ENCODE results near the gene GLTP.

GLTP gene

DNA sequence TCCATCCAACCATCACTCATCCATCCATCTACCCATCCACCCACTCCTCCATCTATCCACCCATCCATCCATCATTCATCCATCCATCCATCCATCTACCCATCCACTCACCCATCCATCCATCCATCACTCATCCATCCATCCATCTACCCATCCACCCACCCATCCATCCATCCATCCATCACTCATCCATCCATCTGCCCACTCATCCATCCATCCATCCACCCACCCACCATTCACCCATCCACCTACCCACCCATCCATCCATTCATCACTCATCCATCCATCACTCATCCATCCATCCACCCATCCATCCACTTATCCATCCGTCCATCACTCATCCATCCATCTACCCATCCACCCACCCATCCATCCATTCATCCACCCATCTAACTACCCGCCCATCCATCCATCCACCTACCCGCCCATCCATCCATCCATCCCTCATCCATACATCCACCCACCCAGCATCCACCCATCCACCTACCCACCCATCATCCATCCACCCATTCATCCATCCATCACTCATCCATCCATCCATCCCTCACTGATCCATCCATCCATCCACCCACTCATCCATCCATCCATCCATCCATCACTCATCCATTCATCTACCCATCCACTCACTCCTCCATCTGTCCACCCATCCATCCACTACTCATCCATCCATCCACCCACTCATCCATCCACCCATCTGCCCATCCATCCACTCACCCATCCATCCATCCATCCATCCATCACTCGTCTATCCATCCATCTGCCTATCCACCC, 71.3 kb downstream of the GLTP start:
- no peaks in the 10 kb centered on the region for H3K9me3 ChIP-seq (ENCODE audit: control insufficient read depth, insufficient read depth, low read length)
- no peaks in the 10 kb centered on the region for H3K36me3 ChIP-seq (ENCODE audit: control insufficient read depth, low read length)
- H3K27me3 ChIP-seq (ENCODE audit: control insufficient read depth, low read length), result 0 out of 2 replicates have a peak, but pooled peaks cover 3% of the 10 kb centered on the region
- no peak overlapping the region for H3K4me3 ChIP-seq (ENCODE audit: low read length)
- H3K4me2 ChIP-seq (ENCODE audit: low read length), result no peak overlapping the region
- H3K79me2 ChIP-seq (ENCODE audit: control insufficient read depth, low read length), result no peaks in the 10 kb centered on the region
- TF ChIP-seq, protein P1, sequence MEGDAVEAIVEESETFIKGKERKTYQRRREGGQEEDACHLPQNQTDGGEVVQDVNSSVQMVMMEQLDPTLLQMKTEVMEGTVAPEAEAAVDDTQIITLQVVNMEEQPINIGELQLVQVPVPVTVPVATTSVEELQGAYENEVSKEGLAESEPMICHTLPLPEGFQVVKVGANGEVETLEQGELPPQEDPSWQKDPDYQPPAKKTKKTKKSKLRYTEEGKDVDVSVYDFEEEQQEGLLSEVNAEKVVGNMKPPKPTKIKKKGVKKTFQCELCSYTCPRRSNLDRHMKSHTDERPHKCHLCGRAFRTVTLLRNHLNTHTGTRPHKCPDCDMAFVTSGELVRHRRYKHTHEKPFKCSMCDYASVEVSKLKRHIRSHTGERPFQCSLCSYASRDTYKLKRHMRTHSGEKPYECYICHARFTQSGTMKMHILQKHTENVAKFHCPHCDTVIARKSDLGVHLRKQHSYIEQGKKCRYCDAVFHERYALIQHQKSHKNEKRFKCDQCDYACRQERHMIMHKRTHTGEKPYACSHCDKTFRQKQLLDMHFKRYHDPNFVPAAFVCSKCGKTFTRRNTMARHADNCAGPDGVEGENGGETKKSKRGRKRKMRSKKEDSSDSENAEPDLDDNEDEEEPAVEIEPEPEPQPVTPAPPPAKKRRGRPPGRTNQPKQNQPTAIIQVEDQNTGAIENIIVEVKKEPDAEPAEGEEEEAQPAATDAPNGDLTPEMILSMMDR (IDR thresholded peaks at IDR 0.05; ENCODE audit: low read depth, low read length, poor library complexity, severe bottlenecking), result no peak
- no peak for TF ChIP-seq EZH2phosphoT487 (IDR thresholded peaks at IDR 0.05; ENCODE audit: borderline replicate concordance, low read length)
- no peak overlapping the region for H3K27ac ChIP-seq (ENCODE audit: low read depth, low read length)
- no peaks in the 10 kb centered on the region for H4K20me1 ChIP-seq (ENCODE audit: control insufficient read depth, insufficient read depth, low read depth, low read length)
- no peaks in the 10 kb centered on the region for H3K9me2 ChIP-seq (replicated peaks; ENCODE audit: control insufficient read depth, low read length)
- no peaks in the 10 kb centered on the region for H3F3A ChIP-seq (ENCODE audit: control insufficient read depth, insufficient read depth)
- no peaks in the 10 kb centered on the region for H3K4me1 ChIP-seq (ENCODE audit: control insufficient read depth, low read length)

DNA sequence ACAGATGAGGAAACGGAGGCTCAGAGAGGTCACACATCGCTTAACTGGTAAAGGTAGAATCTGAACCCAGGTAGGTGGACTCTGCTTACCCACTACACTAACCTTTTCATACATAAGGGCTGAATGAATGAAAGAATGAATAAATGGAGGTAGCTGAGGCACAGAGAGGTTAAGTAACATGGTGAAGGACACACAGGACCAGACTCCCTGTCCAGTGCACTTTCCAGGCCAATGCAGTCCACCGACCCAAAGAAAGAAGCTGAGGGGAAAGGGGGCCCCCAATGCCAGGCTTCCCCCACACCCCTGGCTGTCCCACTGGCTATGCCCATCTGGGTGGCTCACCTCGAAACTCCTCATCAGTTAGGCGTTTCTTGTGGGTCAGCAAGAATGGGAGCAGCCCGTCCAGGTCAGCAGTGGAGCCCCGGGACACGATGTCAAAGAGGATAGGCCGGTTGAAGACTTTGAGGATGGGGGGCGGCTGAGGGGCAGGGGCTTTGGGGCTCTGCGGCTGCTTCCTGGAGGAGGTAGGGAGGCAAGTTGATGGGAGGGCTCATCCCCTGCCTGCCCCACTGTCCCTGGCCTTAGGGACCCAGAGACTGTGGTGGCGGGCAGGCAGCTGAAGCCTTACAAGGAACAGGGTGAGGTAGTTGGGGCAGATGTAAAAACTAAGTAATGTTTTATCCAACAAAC, 72.2 kb downstream of the GLTP start:
- Histone ChIP-seq H3K9me3 (ENCODE audit: control insufficient read depth, insufficient read depth, low read length) (no peaks in the 10 kb centered on the region), H3K27ac (ENCODE audit: low read depth, low read length) (no peak overlapping the region)
- TF ChIP-seq, protein P1 (IDR thresholded peaks at IDR 0.05; ENCODE audit: low read depth, low read length, poor library complexity, severe bottlenecking), result no peak
- no peak for TF ChIP-seq EZH2phosphoT487 (IDR thresholded peaks at IDR 0.05; ENCODE audit: borderline replicate concordance, low read length)

DNA sequence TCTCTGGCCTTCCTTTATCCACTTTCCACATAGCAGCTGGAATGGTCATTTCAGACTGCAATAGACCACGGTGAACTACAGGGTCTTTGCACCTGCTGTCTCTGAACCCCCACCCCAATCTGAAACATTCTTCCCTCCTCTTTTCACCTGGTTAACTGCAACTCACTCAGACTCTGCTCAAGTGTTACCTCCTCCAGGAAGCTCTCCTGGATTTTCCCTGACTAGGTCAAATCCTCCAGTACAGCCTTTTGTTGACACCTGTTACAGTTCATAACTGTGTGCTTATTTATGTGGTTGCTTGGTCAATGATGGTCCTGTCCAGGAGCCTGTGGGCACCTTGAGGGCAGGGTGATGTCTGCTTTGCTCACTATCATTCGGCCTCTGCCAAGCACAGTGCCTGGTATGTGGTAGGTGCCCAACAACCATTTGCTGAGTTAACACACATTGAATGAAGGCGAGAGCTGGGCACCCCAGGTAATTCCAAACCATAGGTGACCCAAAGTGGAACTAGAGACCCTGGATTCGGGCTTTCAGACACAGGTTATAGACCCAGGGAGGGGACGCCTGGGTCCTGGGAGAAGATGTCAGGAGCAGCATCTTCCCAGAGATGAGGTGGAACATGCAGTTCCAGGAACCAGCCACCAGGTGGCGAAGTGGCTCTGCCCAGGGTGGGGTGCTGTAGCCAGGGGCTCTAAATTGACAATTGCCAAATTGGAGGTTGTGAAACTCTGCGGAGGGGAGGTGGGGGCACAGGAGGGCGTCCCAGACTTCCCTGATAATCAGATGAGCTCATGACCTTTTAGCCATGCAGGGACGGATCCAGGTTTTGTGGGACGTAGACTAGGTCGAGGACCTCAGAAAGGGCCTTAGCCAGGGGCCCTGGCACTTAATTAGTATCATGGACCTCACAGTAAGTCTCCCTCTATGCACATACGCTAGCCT, 75.2 kb downstream of the GLTP start:
- Histone ChIP-seq H3K36me3 (ENCODE audit: control insufficient read depth, low read length) (no peaks in the 10 kb centered on the region), H3K27me3 (ENCODE audit: control insufficient read depth, low read length) (no peaks in the 10 kb centered on the region), H3K4me2 (ENCODE audit: low read length) (no peak overlapping the region), H4K20me1 (ENCODE audit: control insufficient read depth, insufficient read depth, low read depth, low read length) (no peaks in the 10 kb centered on the region), H3K4me3 (ENCODE audit: low read length) (no peak overlapping the region), H3K27ac (ENCODE audit: low read depth, low read length) (no peak overlapping the region), H3K9me2 (replicated peaks; ENCODE audit: control insufficient read depth, low read length) (no peaks in the 10 kb centered on the region), H3F3A (ENCODE audit: control insufficient read depth, insufficient read depth) (no peaks in the 10 kb centered on the region), H3K4me1 (ENCODE audit: control insufficient read depth, low read length) (no peaks in the 10 kb centered on the region), H3K9me3 (ENCODE audit: control insufficient read depth, insufficient read depth, low read length) (no peaks in the 10 kb centered on the region), H3K79me2 (ENCODE audit: control insufficient read depth, low read length) (no peaks in the 10 kb centered on the region)
- TF ChIP-seq, protein P1 (IDR thresholded peaks at IDR 0.05; ENCODE audit: low read depth, low read length, poor library complexity, severe bottlenecking), result peak; percentile 97
- no peak for TF ChIP-seq EZH2phosphoT487 (IDR thresholded peaks at IDR 0.05; ENCODE audit: borderline replicate concordance, low read length)

More for the DNA sequence above, 72.2 kb downstream of the GLTP start:
- no peaks in the 10 kb centered on the region for H3K9me2 ChIP-seq (replicated peaks; ENCODE audit: control insufficient read depth, low read length)
- H3K4me2 ChIP-seq (ENCODE audit: low read length), result no peak overlapping the region
- no peaks in the 10 kb centered on the region for H4K20me1 ChIP-seq (ENCODE audit: control insufficient read depth, insufficient read depth, low read depth, low read length)
- H3F3A ChIP-seq (ENCODE audit: control insufficient read depth, insufficient read depth), result no peaks in the 10 kb centered on the region
- 0 out of 2 replicates have a peak, but pooled peaks cover 3% of the 10 kb centered on the region for H3K27me3 ChIP-seq (ENCODE audit: control insufficient read depth, low read length)
- H3K4me1 ChIP-seq (ENCODE audit: control insufficient read depth, low read length), result no peaks in the 10 kb centered on the region
- no peaks in the 10 kb centered on the region for H3K36me3 ChIP-seq (ENCODE audit: control insufficient read depth, low read length)
- no peak overlapping the region for H3K4me3 ChIP-seq (ENCODE audit: low read length)
- no peaks in the 10 kb centered on the region for H3K79me2 ChIP-seq (ENCODE audit: control insufficient read depth, low read length)
